Osteocyte (in vitro differentiated cells): Measurements from ENCODE around the gene RDX. TPM values are rescaled to one million over a fixed set of nuclear protein-coding genes. Genes with fewer than 3 reads are reported as not detected.
"Not testable (repeated sequence)": the region's sequence is repeated elsewhere in the genome, so short reads cannot be mapped to it uniquely, and the experiment has no call there.

Experiments used
- DNase-seq: peaks from one replicate; pipeline ENCODE4 v3.0.0; 2021; ENCODE audit warnings: mixed read lengths; ENCODE audit not compliant: unreplicated experiment; ENCODE audit errors: extremely low spot score
- H3K27ac Mint-ChIP-seq: one replicate; pipeline ENCODE4 v1.8.0; 2021; ENCODE audit warnings: mild to moderate bottlenecking, mixed read lengths; ENCODE audit not compliant: unreplicated experiment
- H3K27me3 Mint-ChIP-seq: one replicate; pipeline ENCODE4 v1.8.0; 2021; ENCODE audit warnings: mixed read lengths; ENCODE audit not compliant: unreplicated experiment
- H3K36me3 Mint-ChIP-seq: one replicate; pipeline ENCODE4 v1.8.0; 2021; ENCODE audit warnings: mixed read lengths; ENCODE audit not compliant: unreplicated experiment
- H3K4me1 Mint-ChIP-seq: one replicate; pipeline ENCODE4 v1.8.0; 2021; ENCODE audit warnings: mixed read lengths; ENCODE audit not compliant: unreplicated experiment
- H3K4me3 Mint-ChIP-seq: one replicate; pipeline ENCODE4 v1.8.0; 2021; ENCODE audit warnings: mild to moderate bottlenecking, moderate library complexity, mixed read lengths; ENCODE audit not compliant: unreplicated experiment
- H3K9me3 Mint-ChIP-seq: one replicate; pipeline ENCODE4 v1.8.0; 2021; ENCODE audit warnings: mixed read lengths; ENCODE audit not compliant: unreplicated experiment
- CTCF ChIP-seq: fragments of 200-600 bp; sonication (generic); IDR thresholded peaks from 2 replicates; pipeline ENCODE4 v1.5.0; 2021; ENCODE audit warnings: antibody characterized with exemption, mild to moderate bottlenecking, moderate library complexity
- total RNA-seq: library from RNA; stranded (reverse); gene quantifications from 2 replicates; pipeline ENCODE4 v1.2.1, GENCODE V29; 2021

Gene RDX
- total RNA-seq, 1 donor from 2014 or later: 163 TPM

GRCh38 chr11:110289472-110289871 lies 6.9 kb downstream of the RDX start:
- H3K27ac Mint-ChIP-seq: peak overlapping the region; percentile 31
- H3K9me3 Mint-ChIP-seq: no peaks in the 10 kb centered on the region
- no peak for DNase-seq
- H3K4me3 Mint-ChIP-seq: no peak overlapping the region
- peaks cover 5% of the 10 kb centered on the region for H3K36me3 Mint-ChIP-seq
- H3K4me1 Mint-ChIP-seq: peaks cover 68% of the 10 kb centered on the region
- no peak for TF ChIP-seq CTCF
- no peaks in the 10 kb centered on the region for H3K27me3 Mint-ChIP-seq

GRCh38 chr11:110287537-110287936 lies 8.9 kb downstream of the RDX start:
- no peaks in the 10 kb centered on the region for H3K9me3 Mint-ChIP-seq
- H3K27ac Mint-ChIP-seq: no peak overlapping the region
- no peak for DNase-seq
- TF ChIP-seq CTCF: no peak
- peaks cover 7% of the 10 kb centered on the region for H3K36me3 Mint-ChIP-seq
- H3K4me1 Mint-ChIP-seq: peaks cover 53% of the 10 kb centered on the region
- H3K4me3 Mint-ChIP-seq: no peak overlapping the region
- H3K27me3 Mint-ChIP-seq: no peaks in the 10 kb centered on the region

GRCh38 chr11:110286298-110287040 lies 9.9 kb downstream of the RDX start:
- no peak overlapping the region for H3K27ac Mint-ChIP-seq
- peaks cover 6% of the 10 kb centered on the region for H3K36me3 Mint-ChIP-seq
- no peak for DNase-seq
- H3K9me3 Mint-ChIP-seq: no peaks in the 10 kb centered on the region
- no peaks in the 10 kb centered on the region for H3K27me3 Mint-ChIP-seq
- H3K4me1 Mint-ChIP-seq: peaks cover 49% of the 10 kb centered on the region
- no peak overlapping the region for H3K4me3 Mint-ChIP-seq
- TF ChIP-seq CTCF: no peak

GRCh38 chr11:110283862-110284261 lies 12.6 kb downstream of the RDX start:
- no peaks in the 10 kb centered on the region for H3K9me3 Mint-ChIP-seq
- H3K27ac Mint-ChIP-seq: no peak overlapping the region
- H3K36me3 Mint-ChIP-seq: peaks cover 7% of the 10 kb centered on the region
- no peaks in the 10 kb centered on the region for H3K27me3 Mint-ChIP-seq
- no peak for DNase-seq
- H3K4me1 Mint-ChIP-seq: peaks cover 41% of the 10 kb centered on the region
- no peak for TF ChIP-seq CTCF
- H3K4me3 Mint-ChIP-seq: no peak overlapping the region

GRCh38 chr11:110280595-110280994 lies 15.8 kb downstream of the RDX start:
- DNase-seq, H3K9me3 Mint-ChIP-seq, H3K27me3 Mint-ChIP-seq, H3K27ac Mint-ChIP-seq, H3K4me3 Mint-ChIP-seq: not testable (repeated sequence)
- Mint-ChIP-seq H3K4me1 (peaks cover 18% of the 10 kb centered on the region), H3K36me3 (peaks cover 34% of the 10 kb centered on the region)
